HG02763 (cell line): Measurements from ENCODE around the gene MIGA2.
"Not testable (repeated sequence)": the region's sequence is repeated elsewhere in the genome, so short reads cannot be mapped to it uniquely, and the experiment has no call there.

Experiments
- ATAC-seq: cut with Tn5 transposase; IDR thresholded peaks from one replicate; pipeline ENCODE4 v1.9.1; 2021; ENCODE audit warnings: mild to moderate bottlenecking, moderate library complexity; ENCODE audit not compliant: unreplicated experiment

Gene MIGA2, protein sequence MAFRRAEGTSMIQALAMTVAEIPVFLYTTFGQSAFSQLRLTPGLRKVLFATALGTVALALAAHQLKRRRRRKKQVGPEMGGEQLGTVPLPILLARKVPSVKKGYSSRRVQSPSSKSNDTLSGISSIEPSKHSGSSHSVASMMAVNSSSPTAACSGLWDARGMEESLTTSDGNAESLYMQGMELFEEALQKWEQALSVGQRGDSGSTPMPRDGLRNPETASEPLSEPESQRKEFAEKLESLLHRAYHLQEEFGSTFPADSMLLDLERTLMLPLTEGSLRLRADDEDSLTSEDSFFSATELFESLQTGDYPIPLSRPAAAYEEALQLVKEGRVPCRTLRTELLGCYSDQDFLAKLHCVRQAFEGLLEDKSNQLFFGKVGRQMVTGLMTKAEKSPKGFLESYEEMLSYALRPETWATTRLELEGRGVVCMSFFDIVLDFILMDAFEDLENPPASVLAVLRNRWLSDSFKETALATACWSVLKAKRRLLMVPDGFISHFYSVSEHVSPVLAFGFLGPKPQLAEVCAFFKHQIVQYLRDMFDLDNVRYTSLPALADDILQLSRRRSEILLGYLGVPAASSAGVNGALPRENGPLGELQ

DNA sequence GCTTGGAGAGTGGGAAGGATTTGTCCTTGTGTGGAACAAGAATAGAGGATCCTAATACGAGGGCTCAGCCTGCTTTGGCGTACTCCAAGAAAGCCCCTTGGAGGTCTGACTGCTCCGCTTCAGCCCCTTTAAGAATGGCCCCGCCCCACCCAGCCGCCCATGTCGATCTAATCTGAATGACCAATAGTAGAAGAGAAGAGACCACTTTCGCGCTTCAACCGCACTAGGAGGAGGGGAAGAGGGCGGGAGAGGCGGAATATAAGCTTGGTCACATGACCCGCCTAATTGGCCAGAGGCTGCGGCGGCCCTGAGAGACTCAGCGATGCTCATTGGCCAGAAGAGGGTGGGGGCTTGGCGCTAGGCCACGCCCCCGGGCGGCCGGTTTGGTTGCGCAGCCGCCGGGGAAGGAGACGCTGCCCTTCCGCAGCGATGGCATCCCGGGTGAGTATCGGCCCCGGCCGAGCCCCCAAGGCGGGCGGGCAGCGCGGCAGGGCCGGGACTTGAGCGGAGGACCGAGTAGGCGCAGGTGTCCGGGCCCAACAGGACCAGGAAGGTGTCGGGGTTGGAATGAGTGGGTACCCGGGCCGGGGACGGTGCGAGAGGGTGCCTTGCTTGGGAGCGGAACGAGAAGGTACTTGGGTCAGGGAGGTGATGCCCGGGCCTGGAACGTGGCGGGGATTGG is at the start of gene MIGA2:
Gene MIGA2, plus strand, starts transcription at position 386 of the 682 bp plus-strand sequence. CDS start 3,969 bp downstream, outside the sequence.
- ATAC-seq: peak; percentile 96

DNA sequence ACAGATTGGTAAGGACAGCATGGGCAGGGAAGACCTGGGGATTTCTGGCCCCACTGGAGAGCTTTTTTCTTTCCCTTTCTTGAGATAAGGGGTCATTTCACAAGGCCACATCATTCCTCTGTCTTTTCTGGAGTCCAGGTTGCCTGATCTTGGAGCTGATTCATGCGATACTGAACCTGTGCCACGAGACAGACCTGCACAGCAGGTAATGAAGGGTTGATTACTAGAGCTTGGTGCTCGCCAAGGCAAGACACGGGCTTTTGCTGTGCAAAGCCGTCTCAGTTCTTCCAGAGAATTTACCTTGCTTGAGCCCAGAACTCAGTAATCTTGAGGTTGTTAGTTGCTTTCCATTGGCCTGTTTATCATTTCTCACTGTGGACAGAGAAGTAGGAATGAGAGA is 49.8 kb upstream of the MIGA2 start:
- no peak for ATAC-seq

DNA sequence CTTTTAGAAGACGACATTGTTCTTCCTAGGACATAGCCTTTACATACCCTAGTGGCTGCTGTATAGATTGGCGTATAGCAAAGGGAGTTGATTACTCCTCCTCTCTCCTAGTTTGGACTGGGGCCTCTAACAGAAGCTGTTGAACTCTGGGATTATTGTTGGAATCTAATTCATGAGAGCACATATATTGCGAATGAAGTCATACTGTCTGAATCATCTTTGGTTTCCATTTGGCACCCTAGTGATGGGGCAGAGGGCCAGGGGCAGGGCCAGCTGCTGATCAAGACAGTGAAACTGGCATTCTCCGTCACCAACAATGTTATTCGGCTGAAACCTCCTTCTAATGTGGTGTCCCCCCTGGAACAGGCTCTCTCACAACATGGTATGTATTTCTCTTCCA is 48.6 kb upstream of the MIGA2 start:
- no peak for ATAC-seq

DNA sequence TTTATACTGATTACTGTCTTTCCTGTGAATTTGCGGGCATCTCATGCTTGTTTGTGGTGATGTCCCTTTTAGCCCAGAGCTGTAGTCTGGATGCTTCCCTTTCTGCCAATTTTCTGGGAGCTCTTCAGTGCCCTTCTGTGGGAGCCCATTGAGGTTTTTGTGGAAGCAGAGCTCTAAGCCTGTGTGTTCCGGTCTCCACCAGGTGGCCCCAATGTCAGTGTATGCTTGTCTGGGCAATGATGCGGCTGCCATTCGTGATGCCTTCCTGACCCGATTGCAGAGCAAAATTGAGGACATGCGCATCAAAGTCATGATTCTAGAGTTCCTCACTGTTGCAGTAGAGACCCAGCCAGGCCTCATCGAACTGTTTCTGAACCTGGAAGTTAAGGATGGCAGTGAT is 43.4 kb upstream of the MIGA2 start:
- ATAC-seq: no peak

DNA sequence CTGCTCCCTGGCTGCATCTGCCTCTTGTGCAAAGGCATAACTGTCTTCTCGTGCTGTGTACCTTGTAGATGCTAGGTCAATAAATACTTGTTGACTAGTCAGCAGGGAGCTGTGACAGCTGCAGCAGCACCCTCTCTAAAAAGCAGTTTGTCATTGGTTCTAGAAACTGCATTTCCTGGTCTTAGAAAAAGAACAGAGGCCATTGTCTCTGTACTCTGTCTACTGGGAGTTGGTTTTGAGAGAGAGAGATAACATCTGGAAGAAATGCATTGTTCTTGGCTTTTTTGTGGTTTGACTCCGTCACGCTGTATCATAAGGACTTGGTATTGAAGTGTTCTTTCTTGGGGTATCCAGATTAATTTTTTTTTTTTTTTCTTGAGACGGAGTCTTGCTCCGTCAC is 40.6 kb upstream of the MIGA2 start:
- ATAC-seq: no peak

DNA sequence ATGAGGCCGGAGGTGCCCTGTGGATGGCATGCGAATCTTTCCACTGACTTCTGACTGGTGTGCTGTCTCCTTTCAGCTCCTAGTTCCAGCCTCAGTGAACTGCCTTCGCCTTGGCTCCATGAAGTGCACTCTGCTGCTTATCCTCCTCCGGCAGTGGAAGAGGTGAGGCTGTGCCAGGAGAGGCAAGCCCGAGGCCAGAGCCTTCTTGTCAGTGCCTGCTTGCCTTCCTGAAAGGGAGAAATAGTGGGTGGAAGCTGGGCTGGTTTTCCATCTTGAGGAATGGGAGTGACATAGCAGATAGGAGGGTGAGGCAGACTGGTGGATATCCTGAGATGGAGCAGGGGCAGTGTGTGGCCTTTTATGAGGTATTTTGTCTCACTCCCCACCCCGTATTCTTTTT is 38.0 kb upstream of the MIGA2 start:
- no peak for ATAC-seq

DNA sequence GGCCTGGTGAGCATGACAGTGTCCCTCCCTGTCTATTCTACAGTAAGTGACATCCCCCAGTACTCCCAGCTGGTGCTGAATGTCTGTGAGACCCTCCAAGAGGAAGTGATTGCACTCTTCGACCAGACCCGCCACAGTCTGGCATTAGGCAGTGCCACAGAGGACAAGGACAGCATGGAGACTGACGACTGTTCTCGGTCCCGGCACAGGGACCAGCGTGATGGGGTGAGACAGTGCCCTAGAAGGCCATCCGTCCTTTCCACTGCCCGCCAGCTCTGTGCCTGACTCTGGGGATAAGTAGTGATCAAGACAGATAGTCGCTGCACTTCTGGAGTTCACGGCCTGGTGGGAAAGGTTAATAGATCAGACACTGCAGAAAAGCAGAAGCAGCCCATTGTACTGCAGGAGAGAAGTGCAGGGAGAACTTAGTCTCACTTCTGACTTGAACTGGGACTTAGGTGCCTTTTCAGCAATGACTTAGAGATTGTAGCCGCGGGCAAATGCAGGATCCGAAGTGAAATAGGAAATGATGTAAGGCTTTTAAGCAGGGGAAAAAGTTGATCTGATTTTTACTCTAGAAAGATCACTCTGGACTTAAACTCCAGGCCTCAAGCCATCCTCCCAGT is 36.7 kb upstream of the MIGA2 start:
- no peak for ATAC-seq

DNA sequence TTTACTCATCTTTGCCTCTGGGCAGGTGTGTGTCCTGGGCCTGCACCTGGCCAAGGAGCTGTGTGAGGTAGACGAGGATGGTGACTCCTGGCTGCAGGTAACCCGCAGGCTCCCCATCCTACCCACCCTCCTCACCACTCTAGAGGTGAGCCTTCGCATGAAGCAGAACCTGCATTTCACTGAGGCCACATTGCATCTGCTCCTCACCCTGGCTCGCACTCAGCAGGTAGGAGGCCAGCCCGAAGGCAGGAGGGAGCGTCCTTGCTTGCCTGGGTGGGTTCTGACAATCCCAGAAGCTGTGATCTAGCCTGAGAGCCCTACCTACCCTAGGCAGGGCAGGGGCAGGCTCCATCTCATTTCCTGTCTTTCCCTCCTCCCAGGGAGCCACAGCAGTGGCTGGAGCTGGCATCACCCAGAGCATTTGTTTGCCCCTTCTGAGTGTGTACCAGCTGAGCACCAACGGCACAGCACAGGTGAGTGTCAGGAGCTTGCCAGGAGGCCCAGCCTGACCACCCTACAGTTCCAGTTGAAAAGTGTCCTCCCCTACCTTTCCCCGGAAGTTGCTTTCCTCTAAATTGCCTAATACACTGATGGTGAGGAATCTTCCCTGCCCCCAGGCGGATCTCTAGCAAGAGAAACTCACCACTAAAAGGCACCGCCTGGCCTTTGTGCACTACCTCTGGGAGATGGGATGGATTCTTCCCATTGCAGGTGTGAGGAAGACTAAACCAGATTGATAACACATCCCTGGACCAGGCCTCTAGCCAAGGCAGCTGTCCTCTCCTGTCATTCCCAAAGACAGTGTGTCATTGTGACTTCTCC is 34.7 kb upstream of the MIGA2 start:
- no peak for ATAC-seq

DNA sequence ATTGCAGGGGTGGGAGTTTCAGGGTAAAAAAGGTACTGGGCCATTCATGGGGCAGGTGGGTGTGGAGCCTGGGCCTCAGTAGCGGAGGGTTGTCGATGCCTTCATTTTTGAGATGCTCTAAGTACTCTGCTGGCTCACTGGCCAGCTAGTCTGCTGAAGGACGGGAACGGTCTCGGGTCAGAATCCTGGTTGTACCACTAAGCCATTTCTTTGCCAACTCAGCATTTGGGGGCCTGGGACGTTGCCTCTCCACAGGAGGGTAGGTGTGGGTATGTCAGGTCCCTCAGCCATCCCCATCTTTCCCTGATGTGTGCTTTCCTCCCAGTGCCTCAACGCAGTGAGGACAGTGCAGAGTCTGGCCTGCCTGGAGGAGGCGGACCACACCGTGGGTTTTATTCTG is 33.4 kb upstream of the MIGA2 start:
- no peak for ATAC-seq

DNA sequence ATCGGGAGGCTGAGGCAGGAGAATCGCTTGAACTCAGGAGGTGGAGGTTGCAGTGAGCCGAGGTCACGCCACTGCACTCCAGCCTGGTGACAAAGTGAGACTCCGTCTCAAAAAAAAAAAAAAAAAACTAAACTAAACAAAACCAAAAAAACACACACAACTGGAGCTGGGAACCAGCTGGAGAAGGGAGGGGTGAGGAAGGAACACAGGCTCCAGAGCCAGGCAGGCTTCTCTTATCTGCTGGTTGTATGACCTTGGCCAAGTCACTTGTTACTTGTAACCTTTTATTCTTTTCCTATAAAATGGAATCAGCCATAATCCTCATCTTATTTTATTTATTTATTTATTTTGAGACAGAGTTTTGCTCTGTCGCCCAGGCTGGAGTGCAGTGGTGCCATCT is 32.3 kb upstream of the MIGA2 start:
- ATAC-seq: not testable (repeated sequence)

DNA sequence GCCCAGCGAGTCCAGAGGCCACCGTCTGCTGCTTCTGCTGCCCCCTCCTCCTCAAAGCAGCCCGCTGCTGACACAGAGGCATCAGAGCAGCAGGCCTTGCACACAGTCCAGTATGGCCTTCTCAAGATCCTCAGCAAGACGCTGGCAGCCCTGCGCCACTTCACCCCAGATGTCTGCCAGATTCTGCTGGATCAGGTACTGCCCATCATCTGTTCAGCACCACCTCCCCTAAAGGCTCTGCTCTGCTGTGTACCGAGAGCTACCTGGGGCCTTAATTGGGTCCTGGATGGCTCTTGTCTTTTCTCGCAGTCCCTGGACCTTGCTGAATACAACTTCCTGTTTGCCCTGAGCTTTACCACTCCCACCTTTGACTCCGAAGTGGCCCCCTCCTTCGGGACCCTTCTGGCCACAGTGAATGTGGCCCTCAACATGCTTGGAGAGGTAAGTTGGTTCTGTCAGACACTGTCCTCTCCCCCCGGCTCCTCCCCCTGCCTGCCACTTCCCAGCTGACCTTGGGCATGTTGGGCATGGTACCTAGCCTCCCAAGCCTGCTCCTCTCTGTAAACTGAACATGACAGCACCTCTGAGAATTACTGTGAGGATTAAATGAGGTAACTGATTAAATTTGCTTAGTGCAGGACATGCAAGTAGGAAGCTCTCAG is 31.0 kb upstream of the MIGA2 start:
- no peak for ATAC-seq

DNA sequence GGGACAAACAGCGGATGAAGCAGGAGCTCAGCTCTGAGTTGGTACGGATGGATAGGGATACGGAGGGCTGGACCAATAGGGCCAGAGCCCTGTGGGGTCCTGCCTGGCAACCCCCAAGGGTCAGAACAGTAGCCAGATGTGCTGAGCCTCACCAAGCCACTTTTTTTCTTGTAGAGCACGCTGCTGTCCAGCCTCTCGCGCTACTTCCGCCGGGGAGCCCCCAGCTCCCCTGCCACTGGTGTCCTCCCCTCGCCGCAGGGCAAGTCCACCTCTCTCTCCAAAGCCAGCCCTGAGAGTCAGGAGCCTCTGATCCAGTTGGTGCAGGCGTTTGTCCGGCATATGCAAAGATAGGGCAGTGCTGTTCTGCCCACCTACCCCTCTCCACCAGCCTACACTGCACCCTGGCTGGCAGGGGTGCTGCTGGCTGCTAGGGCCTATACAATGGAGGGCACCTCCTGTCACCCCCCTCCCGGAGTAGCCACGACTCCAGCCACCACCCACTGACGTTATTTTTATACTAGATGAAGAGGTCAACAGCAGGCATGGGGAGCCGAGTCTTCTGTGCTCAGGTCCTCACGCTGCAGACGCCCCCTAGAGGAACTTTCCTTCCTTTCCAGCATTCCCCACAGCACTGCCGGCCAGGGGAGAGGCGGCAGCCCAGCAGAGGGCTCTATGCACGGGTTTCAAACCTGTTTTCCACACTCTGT is 29.9 kb upstream of the MIGA2 start:
- no peak for ATAC-seq

DNA sequence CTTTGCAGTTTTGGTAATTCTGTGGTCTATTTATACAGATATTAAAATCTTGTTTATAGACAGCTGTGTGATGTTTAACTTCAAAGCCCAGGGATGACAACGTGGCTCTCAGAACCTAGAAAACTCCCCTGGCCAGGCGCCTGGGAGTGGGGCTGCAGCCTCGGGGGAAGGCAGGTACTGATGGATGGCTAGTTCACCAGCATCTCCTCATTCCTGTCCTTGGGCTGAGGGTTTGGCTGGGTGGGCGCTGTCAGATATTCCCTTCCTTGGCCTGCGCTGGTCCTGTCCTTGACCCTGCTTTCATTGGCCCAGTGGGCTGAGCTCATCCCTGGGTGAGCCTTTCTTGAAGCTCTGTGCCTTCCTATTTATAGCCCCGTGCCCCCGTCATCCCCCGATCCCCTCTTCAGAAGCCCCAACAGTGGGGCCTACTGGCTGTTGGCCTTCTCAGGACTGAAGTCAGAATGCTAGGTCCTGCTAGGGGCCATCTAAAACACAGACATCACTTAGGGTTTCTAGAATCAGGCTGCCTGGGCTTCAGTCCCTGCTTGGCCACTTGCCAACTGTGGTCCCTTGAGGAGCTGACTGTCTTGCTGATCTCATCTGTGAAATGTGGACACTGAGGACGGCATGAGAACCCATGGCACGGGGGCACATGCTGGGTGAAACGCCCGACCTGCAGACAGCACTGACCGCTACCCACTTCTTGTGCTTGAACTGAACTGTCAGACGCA is 29.2 kb upstream of the MIGA2 start:
- no peak for ATAC-seq

DNA sequence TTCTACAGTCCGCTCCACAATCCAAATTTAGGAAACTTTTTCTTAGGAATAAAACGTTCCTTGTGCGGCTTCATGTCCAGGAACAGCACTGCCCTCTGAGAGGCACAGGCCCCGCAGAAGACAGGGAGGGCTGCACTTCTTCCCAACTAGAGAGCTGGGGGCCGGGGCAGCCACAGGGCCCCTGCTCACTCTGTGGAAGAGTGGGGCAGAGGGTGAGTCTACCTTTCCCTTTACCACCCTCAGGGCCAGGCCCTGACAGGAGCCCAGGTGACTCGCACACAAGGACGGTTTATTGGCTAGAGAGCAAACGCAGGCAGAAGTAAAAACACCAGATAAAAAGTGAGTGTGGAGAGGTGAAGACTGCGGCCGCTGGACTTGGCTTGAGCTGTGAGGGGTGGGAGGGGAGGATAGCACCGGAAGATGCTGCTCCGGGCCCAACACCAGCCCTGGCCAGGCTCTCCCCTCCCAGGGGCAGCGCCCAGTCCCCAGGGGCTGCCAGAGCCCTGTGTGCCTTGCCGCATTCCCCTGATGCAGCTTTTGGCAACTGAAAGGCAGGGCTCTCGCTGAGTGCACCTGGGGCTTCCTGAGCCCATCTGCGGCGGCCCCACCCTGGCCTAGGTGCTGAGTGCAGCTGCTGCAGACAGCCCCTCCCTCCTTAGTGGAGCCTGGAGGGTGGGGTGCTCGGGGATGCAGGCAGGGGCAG is 28.5 kb upstream of the MIGA2 start:
- no peak for ATAC-seq

DNA sequence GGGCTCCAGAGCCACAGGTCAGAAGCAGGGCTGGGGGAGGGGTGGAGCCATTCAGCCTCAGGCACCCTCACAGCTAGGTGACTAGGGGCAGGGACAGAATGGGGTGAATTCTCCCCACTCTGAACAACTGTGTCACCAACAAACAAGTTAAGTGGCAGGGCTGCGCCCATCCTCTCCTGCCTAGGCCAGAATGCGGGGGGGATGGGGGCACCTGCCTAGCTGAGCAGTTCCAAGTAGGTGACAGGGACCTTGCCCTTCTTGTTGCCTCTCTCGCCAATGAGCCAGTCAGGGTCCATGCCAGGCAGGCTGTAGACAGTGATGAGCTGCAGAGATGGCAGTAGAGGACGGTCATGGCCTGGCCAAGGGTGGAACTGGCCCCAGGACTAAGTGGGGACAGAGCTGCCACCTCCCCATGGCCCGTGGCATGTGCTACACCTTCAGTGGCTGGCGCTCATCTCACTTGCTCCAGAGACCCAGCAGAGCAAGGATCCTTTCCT is 27.9 kb upstream of the MIGA2 start:
- ATAC-seq: no peak

DNA sequence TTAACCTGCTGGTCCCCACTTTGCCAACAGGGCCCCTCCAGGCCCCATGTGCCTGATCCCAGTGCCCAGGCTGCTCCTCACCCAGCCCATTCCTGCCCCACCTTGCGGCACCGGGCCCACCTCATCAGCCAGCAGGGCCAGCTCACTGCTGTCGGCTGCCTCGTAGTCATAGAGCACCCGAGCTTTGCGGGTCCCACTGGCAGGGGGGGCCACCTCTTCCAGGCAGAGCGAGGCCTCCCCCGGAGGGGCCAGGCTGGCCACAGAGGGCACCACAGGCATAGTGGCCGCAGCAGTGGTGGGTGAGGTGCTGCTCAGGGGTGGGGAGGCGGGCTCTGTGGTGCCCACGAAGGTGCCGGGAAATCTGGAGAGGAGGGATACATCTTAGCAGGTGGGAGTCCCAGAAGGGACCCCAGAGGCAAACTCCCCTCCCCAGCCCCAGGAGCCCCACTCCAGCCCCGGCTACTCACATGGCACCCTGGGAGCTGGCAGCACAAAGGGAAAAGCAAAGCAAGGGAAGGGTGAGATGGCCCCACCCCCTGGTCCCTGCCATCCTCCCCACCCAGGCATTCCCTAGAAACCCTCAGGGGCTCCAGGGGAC is 27.3 kb upstream of the MIGA2 start:
- no peak for ATAC-seq

DNA sequence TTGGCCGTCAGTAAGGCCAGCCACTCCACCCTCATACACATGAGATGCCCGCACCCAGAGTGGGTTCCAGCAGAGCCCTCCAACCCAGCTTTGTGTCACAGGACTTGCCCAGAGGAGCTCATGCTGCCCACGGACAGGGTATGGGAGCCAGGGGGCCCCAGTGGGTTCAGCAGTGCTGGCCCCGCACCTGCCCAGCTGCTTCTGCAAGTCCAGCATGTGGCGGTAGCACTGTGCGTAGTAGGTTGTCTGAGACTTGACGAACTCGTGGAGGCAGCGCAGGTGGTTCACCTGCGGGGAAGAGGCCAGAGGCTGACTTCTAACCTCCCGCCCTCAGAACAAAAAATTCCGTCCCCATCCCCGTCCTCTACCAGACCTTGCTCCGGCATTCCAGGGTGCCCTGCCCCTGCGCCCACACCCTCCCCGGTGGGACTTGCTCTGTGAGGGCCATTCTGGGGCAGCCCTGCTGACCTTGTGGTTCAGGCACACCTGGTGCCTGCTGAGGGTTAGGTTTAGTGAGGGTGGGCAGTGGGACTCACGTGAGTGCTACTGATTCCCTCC is 26.8 kb upstream of the MIGA2 start:
- no peak for ATAC-seq
